T1000 (cell line): ENCODE data around the gene KPNA3.
A peak's percentile ranks its signal among the peaks of the same experiment; 100 is the strongest.
"Not testable (repeated sequence)": the region's sequence is repeated elsewhere in the genome, so short reads cannot be mapped to it uniquely, and the experiment has no call there.

ENCODE experiments used
- DNase-seq: peaks from one replicate; lab custom pipeline; 2025; ENCODE audit warnings: mixed read lengths; lab: John Stamatoyannopoulos, UW

The KPNA3 gene

GRCh38 chr13:49754146-49754545, 38.3 kb downstream of the KPNA3 start:
- DNase-seq: no peak

- DNase-seq: no peak
Measured at GRCh38 chr13:49749848-49750247, 42.6 kb downstream of the KPNA3 start.

GRCh38 chr13:49746111-49746510, 46.4 kb downstream of the KPNA3 start:
- no peak for DNase-seq

- DNase-seq: no peak
Measured at GRCh38 chr13:49740870-49741269, 51.6 kb downstream of the KPNA3 start.

GRCh38 chr13:49739498-49740187, 52.8 kb downstream of the KPNA3 start:
- DNase-seq: no peak

GRCh38 chr13:49733181-49733951, 59.1 kb downstream of the KPNA3 start:
- DNase-seq: no peak

- DNase-seq: no peak
Measured at GRCh38 chr13:49731766-49732165, 60.7 kb downstream of the KPNA3 start.

GRCh38 chr13:49716615-49717014, 75.9 kb downstream of the KPNA3 start:
- no peak for DNase-seq

GRCh38 chr13:49714757-49715156, 77.7 kb downstream of the KPNA3 start:
- DNase-seq: no peak

GRCh38 chr13:49711218-49711863, 81.1 kb downstream of the KPNA3 start:
- DNase-seq: no peak

- DNase-seq: not testable (repeated sequence)
Measured at GRCh38 chr13:49704264-49704663, 88.2 kb downstream of the KPNA3 start.

GRCh38 chr13:49701491-49701890, 91.0 kb downstream of the KPNA3 start:
- no peak for DNase-seq

- DNase-seq: no peak
Measured at GRCh38 chr13:49697468-49697867, 95.0 kb downstream of the KPNA3 start.

- DNase-seq: no peak
Measured at GRCh38 chr13:49694446-49694845, 98.0 kb downstream of the KPNA3 start.

- no peak for DNase-seq
Measured at GRCh38 chr13:49693877-49694276, 98.6 kb downstream of the KPNA3 start.

- DNase-seq: no peak
Measured at GRCh38 chr13:49693191-49693733, 99.2 kb downstream of the KPNA3 start.

GRCh38 chr13:49690995-49691784, 101.3 kb downstream of the KPNA3 start, which contains the start of gene EBPL:
Gene EBPL (minus strand): TSS chr13:49691486. CDS start chr13:49691424, 62 bp downstream.
- DNase-seq: peak; percentile 30

- no peak for DNase-seq
Measured at GRCh38 chr13:49690133-49690994, 102.1 kb downstream of the KPNA3 start.

- DNase-seq: no peak
Measured at GRCh38 chr13:49683489-49683888, 109.0 kb downstream of the KPNA3 start.

GRCh38 chr13:49681842-49682435, 110.5 kb downstream of the KPNA3 start:
- DNase-seq: no peak
